Sigmoid colon (tissue), 7 donors: ENCODE measurements around the gene GDPD5. TPM values are rescaled to one million over a fixed set of nuclear protein-coding genes. Genes with fewer than 3 reads are reported as not detected.
"Not testable (repeated sequence)": the region's sequence is repeated elsewhere in the genome, so short reads cannot be mapped to it uniquely, and the experiment has no call there.

ENCODE experiments used
- DNase-seq: peaks from one replicate; pipeline ENCODE4 v3.0.0-alpha.2; 2019
- H3K27ac ChIP-seq, 4 donors: fragments of 200-600 bp; sonication (generic); one replicate each; pipeline ENCODE4 v1.5.1; 2016 to 2019; ENCODE audit warnings: mild to moderate bottlenecking in 1 of 4
- H3K27me3 ChIP-seq, 3 donors: fragments of 200-600 bp; sonication (generic); one replicate each; pipeline ENCODE4 v1.5.1; 2019; ENCODE audit warnings: mild to moderate bottlenecking in 1 of 3
- H3K36me3 ChIP-seq, 4 donors: fragments of 200-600 bp; sonication (generic); one replicate each; pipeline ENCODE4 v1.5.1; 2016 to 2019
- H3K4me1 ChIP-seq, 4 donors: fragments of 200-600 bp; sonication (generic); one replicate each; pipeline ENCODE4 v1.5.1; 2017 to 2019
- H3K4me3 ChIP-seq, 4 donors: fragments of 200-600 bp; sonication (generic); one replicate each; pipeline ENCODE4 v1.5.1; 2017 to 2019; ENCODE audit warnings: mild to moderate bottlenecking in 2 of 4, moderate library complexity in 1 of 4
- H3K9me3 ChIP-seq, 4 donors: fragments of 200-600 bp in 3 of 4; sonication (generic) in 3 of 4; one replicate each; pipeline versions ENCODE4 v1.5.1 to v1.6.1; 2013 to 2019
- CTCF ChIP-seq, 4 experiments: fragments of 450-650 bp in 3 of 4; fragments of 200-600 bp in 1 of 4; IDR thresholded peaks; one replicate each; pipeline ENCODE4 v1.5.1; 2016 to 2019; ENCODE audit warnings: antibody characterized with exemption in 4 of 4, mild to moderate bottlenecking in 3 of 4, moderate library complexity in 2 of 4
- EP300 ChIP-seq, 4 donors: sonication (generic); formaldehyde crosslinking; IDR thresholded peaks; one replicate each; pipeline ENCODE4 v1.6.1; 2017; ENCODE audit warnings: antibody characterized with exemption in 4 of 4
- POLR2A ChIP-seq, 2 donors: fragments of 450-650 bp; IDR thresholded peaks; one replicate each; pipeline ENCODE4 v1.6.1; 2016; ENCODE audit warnings: antibody characterized with exemption in 2 of 2, mild to moderate bottlenecking in 2 of 2, moderate library complexity in 2 of 2
- POLR2AphosphoS5 ChIP-seq, 4 donors: sonication (generic); formaldehyde crosslinking; IDR thresholded peaks; one replicate each; pipeline ENCODE4 v1.6.1; 2017; ENCODE audit warnings: antibody characterized with exemption in 4 of 4
- WGBS, 2 donors: extraction: QIAGEN DNeasy Blood & Tissue Kit; methylation state at CpG; one replicate each; pipeline ENCODE4 v1.1.7; 2013; 5-methylcytosine and 5-hydroxymethylcytosine counted together
- intact Hi-C: fragments of 100-400 bp; cut with DNase I; formaldehyde crosslinking; loops from one replicate; pipeline ENCODE4 v1.15.1; 2023
- polyA plus RNA-seq, 3 donors: library from polyadenylated mRNA; stranded (reverse); fragments of 200-250 nt; gene quantifications; one replicate each; pipeline ENCODE4 v1.2.3, GENCODE V29; 2013
- total RNA-seq, 4 donors: library from RNA; depleted of rRNA; stranded (reverse); fragments of >200 nt; gene quantifications; one replicate each; pipeline ENCODE4 v1.1.0, GENCODE V29; 2016
- donor health status: healthy with polysubstance abuse.
- donor health status: Bipolar disorder and iron deficiency.
- donor health status: healthy.

Gene GDPD5
- total and polyA plus RNA-seq, 7 donors = 2.4 to 8.1 (median 5.8) TPM; not detected in 1

DNA sequence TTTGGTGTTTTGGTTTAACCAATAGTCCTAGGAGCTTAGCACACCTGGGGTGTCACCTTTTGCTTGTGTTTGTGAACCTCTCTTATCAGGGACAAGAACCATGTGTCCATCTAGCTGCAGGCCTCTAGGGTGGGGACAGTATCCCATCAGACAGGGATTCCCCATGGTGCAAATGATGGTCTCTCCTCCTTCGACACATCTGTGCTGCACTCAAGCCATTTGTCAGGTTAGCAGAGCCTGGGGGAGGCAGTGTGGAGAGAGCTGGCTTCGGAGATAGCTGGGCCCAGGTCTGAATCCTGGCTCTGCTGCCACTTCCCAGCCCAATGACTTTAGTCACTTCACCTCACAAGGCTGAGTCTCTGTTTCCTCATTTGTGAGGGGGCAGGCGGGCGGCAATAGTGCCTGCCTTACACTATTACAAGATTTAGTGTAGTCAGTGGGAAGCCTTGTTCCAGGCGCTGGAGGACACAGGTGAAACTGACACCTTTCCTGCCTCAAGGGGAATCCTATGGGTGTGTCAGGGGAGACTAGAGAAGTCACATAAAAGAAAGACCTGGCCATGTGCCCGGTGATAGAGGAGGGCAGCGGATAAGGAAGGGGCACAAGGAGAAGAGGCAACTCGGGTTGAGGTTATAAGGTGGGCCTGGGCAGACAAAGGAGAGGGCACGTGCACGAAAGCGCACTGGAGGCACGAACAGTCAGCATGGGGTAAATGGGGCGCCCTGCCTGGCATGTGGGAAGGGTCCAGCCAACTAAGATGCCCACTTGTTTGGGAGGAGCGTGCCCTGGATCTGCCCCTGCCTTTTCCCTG is 105.3 kb downstream of the GDPD5 start:
- intact Hi-C loops = no loop called here
- H3K27me3 ChIP-seq = no peaks in the 10 kb centered on the region

DNA sequence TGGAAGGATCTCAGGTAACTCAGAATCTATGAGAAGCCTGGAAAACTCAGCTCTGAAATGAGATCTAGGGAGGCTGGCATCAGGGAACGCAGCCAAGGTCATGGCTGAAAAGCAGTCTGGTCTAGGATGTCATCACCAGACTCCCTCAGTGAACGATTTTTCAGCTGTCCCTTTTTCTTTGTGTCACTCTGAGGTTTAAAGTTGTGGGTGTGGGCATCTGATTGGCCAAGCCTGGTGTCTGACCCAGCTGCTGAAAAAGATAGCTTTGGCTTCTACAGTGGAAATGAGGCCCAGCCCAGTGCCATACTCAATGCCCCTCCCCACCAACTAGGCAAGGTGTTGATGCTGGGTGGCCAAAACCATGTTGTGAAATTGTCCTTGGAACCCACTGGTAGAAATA is 111.9 kb downstream of the GDPD5 start:
- H3K36me3 ChIP-seq = peaks cover 7 to 51% (median 11%) of the 10 kb centered on the region in 4 donors
- H3K4me3 ChIP-seq = no peak overlapping the region
- 88% methylated on average over 2 of the region's 2 CpGs for WGBS, 2 donors
- DNase-seq = no peak
- intact Hi-C loops = no loop called here
- no peak for TF ChIP-seq POLR2A (IDR thresholded peaks at IDR 0.05)
- TF ChIP-seq POLR2AphosphoS5 (IDR thresholded peaks at IDR 0.05) = no peak
- no peak for TF ChIP-seq CTCF (IDR thresholded peaks at IDR 0.05)
- no peak for TF ChIP-seq EP300 (IDR thresholded peaks at IDR 0.05)
- no peaks in the 10 kb centered on the region for H3K9me3 ChIP-seq
- no peak overlapping the region for H3K27ac ChIP-seq
- peaks cover 0 to 7% (median 2%) of the 10 kb centered on the region in 4 donors for H3K4me1 ChIP-seq
- H3K27me3 ChIP-seq = no peaks in the 10 kb centered on the region

More for the DNA sequence above, 105.3 kb downstream of the GDPD5 start:
- no peaks in the 10 kb centered on the region for H3K9me3 ChIP-seq
- TF ChIP-seq CTCF (IDR thresholded peaks at IDR 0.05) (no peak), POLR2A (IDR thresholded peaks at IDR 0.05) (no peak), POLR2AphosphoS5 (IDR thresholded peaks at IDR 0.05) (no peak)
- H3K4me1 ChIP-seq = peaks cover 0 to 22% (median 6%) of the 10 kb centered on the region in 4 donors
- H3K36me3 ChIP-seq = peaks cover 0 to 19% (median 0%) of the 10 kb centered on the region in 4 donors
- no peak for DNase-seq
- no peak overlapping the region for H3K27ac ChIP-seq
- WGBS, 2 donors = 59 to 81% methylated on average over 14 of the region's 14 CpGs
- no peak overlapping the region for H3K4me3 ChIP-seq

GRCh38 chr11:75413146-75413545 is 112.6 kb downstream of the GDPD5 start:
- WGBS, 2 donors = 84 to 89% methylated on average over 10 of the region's 10 CpGs
- peaks cover 7 to 58% (median 13%) of the 10 kb centered on the region in 4 donors for H3K36me3 ChIP-seq
- not testable (repeated sequence) for H3K27ac ChIP-seq

GRCh38 chr11:75409971-75410370 is 115.8 kb downstream of the GDPD5 start:
- H3K9me3 ChIP-seq, H3K27me3 ChIP-seq, H3K4me1 ChIP-seq, H3K4me3 ChIP-seq, DNase-seq, intact Hi-C loops, H3K27ac ChIP-seq: not testable (repeated sequence)
- peaks cover 7 to 69% (median 26%) of the 10 kb centered on the region in 4 donors for H3K36me3 ChIP-seq
- 91 to 93% methylated on average over 28 of the region's 33 CpGs for WGBS, 2 donors

More at GRCh38 chr11:75413146-75413545, 112.6 kb downstream of the GDPD5 start:
- intact Hi-C loops, H3K4me1 ChIP-seq, DNase-seq, H3K9me3 ChIP-seq, H3K4me3 ChIP-seq, H3K27me3 ChIP-seq: not testable (repeated sequence)

DNA sequence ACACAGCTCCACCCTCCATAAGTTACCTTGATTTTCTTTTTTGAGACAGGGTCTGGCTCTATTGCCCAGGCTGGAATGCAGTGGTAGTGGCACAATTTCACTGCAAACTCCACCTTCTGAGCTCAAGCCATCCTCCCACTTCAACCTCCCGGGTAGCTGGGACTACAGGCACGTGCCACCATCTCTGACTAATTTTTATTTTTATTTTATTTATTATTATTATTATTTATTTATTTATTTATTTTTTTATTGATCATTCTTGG is 116.9 kb downstream of the GDPD5 start:
- Histone ChIP-seq H3K4me3 (no peak overlapping the region), H3K4me1 (no peaks in the 10 kb centered on the region), H3K36me3 (peaks cover 7 to 69% (median 35%) of the 10 kb centered on the region in 4 donors), H3K9me3 (no peaks in the 10 kb centered on the region), H3K27me3 (no peaks in the 10 kb centered on the region), H3K27ac (no peak overlapping the region)
- no peak for DNase-seq
- intact Hi-C loops = no loop called here
- 90 to 98% methylated on average over 2 of the region's 2 CpGs for WGBS, 2 donors
- TF ChIP-seq CTCF (IDR thresholded peaks at IDR 0.05) (no peak), EP300 (IDR thresholded peaks at IDR 0.05) (no peak), POLR2AphosphoS5 (IDR thresholded peaks at IDR 0.05) (no peak), POLR2A (IDR thresholded peaks at IDR 0.05) (no peak)

- 40 to 63% methylated on average over 1 of the region's 1 CpG for WGBS, 2 donors
- no peaks in the 10 kb centered on the region for H3K27me3 ChIP-seq
Measured at GRCh38 chr11:75406338-75406777, 119.4 kb downstream of the GDPD5 start.

More at GRCh38 chr11:75406338-75406777, 119.4 kb downstream of the GDPD5 start:
- Histone ChIP-seq H3K9me3 (no peaks in the 10 kb centered on the region), H3K36me3 (peaks cover 0 to 71% (median 46%) of the 10 kb centered on the region in 4 donors), H3K27ac (no peak overlapping the region), H3K4me3 (no peak overlapping the region), H3K4me1 (peaks cover 0 to 13% (median 9%) of the 10 kb centered on the region in 4 donors)
- DNase-seq = no peak
- no peak for TF ChIP-seq POLR2AphosphoS5 (IDR thresholded peaks at IDR 0.05)
- TF ChIP-seq CTCF (IDR thresholded peaks at IDR 0.05) = no peak
- TF ChIP-seq POLR2A (IDR thresholded peaks at IDR 0.05) = no peak
- TF ChIP-seq EP300 (IDR thresholded peaks at IDR 0.05) = no peak
- intact Hi-C loops = no loop called here
